NCI-H510A (cell line): ENCODE results near the gene ERICH2.

Experiments
- DNase-seq: peaks from one replicate; lab custom pipeline; 2025; lab: John Stamatoyannopoulos, UW

ERICH2 gene

DNA sequence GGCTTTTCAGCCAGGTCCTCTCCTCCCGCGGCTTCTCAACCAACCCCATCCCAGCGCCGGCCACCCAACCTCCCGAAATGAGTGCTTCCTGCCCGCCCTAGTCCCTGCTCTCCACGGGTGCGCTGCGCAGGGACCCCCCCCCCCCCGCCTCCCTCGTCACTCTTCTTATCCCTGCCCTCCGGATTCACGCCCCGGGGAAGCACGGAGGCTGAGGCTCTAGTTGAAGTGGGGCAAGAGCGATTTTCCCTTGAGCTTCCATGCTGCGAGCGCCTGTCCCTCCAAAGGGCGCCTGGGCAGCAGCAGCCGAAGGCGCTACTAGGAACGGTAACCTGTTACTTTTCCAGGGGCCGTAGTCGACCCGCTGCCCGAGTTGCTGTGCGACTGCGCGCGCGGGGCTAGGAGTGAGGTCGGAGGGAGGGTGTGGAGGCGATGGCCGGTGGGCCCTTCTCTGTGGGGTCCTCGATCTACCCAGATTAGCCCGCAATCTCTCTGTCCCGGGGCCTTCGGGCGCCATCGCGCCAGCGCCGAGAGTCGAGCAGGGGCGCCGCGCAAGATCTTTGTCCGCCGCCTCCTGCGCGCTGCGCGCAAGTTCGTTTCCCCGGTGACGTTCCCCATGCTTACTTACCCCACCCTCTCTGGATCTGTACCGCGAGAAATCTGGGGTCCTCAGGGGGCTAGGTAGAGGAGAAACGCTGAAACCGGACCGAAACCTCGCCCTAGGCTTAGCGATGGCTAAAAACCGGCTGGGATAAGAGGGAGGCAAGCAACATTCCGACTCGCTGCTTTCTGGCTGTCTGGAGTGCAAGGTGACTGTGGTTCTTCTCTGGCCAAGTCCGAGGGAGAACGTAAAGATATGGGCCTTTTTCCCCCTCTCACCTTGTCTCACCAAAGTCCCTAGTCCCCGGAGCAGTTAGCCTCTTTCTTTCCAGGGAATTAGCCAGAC is 47.2 kb downstream of the ERICH2 start:
- DNase-seq = peak; percentile 53

DNA sequence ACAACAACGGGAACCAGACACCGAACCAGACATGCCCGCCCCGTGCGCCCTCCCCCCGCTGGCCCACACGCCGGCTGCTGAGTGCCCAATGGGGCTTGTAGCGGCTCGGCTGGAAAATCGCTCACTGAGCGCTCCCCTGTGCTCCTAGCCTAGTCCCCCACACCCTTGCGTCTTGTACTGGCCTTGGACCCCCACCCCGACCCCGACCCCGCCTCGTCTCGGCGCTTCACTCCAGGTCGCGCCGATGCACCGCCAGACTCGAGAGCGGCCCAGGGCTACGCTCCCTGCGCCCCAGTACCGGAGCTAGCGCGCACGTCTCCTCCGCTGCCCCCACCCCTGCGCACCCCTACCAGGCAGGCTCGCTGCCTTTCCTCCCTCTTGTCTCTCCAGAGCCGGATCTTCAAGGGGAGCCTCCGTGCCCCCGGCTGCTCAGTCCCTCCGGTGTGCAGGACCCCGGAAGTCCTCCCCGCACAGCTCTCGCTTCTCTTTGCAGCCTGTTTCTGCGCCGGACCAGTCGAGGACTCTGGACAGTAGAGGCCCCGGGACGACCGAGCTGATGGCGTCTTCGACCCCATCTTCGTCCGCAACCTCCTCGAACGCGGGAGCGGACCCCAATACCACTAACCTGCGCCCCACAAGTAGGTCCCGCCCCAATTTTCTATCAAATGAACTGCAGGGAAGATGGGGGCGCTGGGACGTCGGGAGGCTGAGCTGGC is 48.0 kb downstream of the ERICH2 start:
- no peak for DNase-seq

DNA sequence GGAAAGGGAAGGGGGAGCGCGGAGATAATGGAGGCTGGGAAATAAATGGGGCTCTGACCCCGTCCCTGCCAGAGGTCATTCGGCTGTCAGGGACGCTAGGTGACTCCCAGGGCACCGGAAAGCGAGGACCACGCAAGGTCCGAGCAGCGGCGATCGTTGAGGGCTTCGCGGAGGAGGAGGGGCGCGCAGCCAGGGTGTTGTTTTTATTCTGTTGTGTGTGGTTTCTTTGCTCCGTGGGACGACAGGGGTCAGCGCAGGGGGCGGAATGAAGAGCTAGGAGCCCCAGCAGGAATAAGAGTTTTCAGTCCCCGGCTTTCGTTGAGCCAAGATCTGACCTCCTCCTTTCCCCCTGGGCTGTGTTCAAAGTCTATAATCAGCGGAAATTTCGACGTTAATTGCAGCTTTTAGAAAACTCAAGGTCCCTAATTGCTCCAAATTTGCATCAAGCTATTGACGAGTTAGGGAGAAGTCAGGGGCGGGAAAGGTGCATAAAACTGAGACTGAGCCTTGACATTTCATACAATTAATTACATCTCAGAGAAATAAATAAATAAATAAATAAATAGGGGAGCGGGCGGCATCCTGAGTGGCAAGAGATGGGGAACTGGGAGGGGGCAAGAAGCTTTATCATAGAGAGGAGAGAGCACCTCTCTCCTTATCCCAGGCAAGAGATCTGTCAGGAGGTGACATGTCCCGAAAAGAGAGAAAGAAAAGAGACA is 48.7 kb downstream of the ERICH2 start:
- DNase-seq = no peak

DNA sequence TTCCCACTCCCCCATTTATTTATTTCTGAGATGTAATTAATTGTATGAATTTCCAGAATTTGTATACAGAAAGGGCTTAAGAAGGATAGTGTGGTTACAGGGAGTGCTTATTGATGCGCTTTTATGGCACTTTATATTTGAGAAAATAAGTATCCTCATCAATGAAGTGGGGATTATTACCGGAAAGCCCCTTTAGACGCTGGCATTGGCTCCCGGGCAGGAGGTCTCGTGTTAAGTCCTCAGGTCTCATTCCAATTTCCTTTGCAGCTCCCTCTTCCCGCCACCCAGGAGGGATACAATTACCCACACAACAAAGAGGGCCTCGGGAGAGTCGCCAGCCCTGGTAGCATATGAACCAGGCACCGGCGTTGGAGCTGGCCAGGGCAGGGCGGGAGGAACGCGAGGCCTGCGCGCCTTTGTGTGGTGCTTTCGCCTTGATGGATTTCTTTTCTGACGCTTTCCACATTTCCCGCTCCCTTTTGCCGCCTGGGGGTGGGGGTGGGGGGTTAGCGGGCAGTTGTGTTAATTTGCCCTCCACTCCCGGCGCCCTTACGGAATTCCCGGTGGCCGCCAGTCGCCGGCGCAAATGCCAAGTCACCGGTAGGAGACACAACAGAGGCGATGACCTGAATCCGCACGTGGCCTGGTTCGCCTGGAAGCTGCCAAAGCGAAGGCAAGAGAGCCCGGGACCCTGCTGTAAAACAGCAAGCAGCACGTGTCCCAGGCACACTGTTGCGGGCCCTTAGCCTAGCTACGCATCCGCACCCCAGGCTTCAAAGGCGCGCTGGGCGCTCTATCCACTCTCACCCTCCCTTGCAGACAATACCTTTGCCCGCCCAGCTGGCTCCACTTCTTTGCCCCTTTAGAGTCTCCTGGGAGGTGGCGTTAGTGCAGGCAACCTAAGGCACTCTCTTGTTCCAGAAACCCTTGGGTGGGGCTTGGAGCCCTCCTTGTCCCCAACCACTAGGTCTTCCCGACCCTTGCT is 49.8 kb downstream of the ERICH2 start:
- DNase-seq = no peak

DNA sequence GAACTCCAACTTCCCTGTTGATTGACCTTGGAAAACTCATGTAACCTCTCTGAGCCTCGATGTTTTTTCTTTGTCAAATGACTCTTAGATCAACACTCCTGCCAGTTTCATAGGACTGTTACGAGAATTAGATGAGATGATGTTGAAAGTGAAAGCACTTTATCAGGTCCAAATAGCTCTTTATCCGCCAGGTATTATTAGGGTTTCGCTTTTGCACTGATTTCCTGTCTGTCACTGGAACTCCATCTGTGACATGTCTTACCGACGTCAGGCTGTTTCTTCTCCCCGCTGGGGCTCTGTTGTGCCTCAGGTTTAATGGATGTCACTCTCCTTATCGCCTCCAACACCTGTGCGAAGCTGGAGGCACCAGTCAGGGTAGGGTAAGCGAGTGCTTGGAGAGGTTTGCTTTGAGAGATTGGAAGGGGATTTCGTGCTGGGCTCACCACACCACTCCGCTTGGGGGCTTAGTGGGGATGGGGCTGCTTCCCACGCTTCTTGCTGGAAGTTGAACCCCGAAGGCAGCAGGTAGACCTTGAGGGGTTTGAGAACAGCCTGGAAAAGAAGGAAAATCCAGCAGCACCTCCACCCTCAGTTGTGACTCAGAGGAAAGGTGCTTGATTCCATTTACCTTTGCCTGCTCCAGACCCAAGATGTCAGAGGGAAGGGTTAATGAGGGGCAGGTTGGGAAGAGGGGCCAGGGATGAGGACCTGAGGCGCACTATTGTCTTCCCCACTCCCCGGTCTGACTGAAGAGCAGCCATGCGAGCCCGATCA is 50.8 kb downstream of the ERICH2 start:
- no peak for DNase-seq

- DNase-seq = no peak
Observed at GRCh38 chr2:170821531-170822289, 51.5 kb downstream of the ERICH2 start.

- no peak for DNase-seq
Observed at GRCh38 chr2:170822290-170823087, 52.3 kb downstream of the ERICH2 start.

DNA sequence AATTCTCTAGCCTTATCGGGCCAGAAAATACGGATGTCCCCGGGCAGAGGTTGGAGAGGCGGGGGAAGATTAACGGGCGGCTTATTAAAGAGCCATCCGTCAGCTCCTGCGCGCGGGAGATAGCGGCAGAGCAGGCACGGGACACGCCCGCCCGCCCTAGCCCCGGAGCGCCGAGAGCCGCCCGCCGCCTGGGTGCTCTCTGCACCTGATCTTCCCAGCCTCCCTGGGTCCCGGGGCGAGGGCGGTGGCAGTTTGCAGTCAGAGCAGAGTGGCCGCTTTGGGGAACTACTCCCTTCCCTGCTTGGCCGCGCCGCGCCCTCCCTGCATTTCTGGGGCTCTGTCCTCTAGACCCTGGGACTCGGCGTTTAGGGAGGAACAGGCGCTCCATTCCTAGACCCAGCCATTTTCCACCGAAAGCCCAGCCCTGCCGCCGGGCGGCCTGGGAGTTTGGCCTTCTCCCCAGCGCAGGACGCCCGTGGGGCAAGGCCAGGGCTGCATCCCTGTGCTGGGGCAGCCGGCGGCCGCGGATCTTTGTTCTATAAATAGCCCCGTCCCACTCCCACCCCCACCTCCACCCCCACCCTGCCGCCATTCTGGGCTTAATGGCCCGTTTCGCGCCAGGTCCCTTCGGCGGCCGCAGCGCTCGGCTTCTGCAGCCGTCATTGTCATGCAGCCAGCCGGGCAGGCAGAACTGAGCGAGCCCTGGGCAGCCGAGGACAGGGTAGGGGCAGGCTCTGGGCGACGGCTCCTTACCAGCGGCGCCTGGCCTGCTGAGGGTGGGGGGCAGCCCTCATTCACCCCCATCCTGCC is 53.1 kb downstream of the ERICH2 start:
- DNase-seq = no peak

DNA sequence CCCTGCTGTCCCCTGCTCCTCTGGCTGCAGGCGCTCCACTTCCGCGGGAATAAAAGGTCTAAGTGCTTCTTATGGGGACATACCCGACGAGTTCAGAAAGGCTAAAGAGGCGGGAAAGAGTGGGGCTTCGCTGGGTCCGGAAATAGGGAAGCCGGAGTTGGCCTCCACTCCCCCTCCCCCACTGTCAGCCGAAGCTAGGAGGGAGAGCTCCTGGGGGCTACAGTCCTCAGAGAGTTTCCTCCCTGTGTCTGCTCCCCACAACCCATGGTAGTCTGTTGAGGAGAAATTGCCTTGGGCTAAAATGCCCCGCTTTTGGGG is 53.7 kb downstream of the ERICH2 start:
- DNase-seq = no peak

DNA sequence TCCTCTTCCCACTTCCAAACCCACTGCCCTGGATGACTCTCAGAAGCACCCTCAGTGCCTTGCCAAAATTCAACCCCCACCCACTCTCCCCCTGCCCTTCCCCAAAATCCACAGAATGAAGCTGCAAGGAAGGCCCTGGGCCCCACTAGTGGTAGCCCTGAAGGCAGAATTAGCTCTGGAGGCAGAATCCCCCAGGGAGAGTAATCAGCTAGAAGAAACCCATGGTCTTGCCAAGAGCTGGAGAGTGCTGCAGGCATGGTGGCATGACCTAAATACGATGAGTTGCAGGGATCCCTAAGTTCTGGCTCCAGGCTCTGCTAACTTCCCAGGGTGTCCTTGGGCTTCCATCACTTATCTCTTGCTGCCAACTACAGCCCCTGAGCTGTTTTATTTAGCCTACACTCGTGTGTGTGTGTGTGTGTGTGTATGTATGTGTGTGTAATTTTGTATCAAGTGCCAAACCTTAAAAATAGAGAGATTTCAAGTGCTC is 54.4 kb downstream of the ERICH2 start:
- no peak for DNase-seq

- DNase-seq = no peak
Observed at GRCh38 chr2:170827841-170828532, 57.8 kb downstream of the ERICH2 start.

DNA sequence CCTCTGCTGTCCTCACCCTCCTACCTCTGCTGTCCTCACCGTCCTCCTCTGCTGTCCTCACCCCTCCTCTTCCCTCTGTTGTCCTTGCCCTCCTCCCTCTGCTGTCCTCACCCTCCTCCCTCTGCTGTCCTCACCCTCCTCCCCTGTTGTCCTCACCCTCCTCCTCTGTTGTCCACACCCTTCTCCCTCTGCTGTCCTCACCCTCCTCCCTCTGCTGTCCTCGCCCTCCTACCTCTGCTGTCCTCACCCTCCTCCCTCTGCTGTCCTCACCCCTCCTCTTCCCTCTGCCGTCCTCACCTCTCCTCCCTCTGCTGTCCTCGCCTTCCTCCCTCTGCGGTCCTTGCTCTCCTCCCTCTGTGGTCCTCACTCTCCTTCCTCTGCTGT is 58.3 kb downstream of the ERICH2 start:
- DNase-seq = no peak

GRCh38 chr2:170829036-170829435 is 58.9 kb downstream of the ERICH2 start:
- DNase-seq = no peak

DNA sequence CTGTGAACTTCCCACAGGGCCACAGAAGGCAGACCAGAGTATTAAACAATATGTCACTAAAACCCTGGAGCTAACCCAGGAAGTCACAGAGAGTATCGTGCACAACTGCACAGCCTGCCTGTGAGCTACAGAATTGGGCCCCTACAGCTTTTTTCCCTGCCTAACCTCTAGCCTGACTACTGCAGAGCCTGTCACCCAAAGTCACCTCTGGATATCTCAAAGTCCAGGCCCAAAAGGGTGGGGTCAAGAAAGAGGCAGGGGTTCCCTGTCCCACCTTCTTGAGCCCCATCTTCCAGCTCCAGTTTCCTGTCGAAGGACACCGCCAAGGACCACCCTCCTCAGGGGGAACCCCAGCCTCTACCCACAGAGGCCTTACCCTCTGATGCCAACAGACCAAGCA is 60.0 kb downstream of the ERICH2 start:
- no peak for DNase-seq

GRCh38 chr2:170831115-170831514 is 60.9 kb downstream of the ERICH2 start:
- no peak for DNase-seq

GRCh38 chr2:170836027-170836426 is 65.8 kb downstream of the ERICH2 start:
- DNase-seq = no peak

DNA sequence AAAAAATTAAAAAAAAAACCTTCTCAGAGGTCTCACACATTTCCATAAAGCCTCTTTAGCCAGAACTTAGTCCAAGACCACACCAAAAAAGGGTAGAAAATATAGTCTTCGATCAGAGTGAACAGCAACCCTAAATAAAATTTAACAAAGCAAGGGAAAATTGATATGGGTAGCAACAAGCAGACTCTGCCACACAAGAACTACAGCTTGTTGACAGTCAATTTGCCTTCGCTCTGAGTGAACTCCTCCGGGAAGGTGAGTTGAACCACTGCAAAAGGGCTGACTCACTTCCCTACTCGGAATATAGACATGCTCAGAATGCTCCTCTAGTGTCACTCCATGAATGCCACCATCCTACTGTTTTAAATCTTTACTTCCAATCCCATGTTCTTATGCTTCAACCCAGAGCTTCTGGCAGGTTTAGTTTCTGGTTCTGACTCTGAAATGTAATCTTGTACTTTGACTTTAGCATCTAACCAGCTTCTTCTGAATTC is 70.6 kb downstream of the ERICH2 start:
- DNase-seq = no peak
